DMS79 treated with DMSO at 0.1 percent for 48 hours (cell line): ENCODE data around the gene ENTPD2.

Experiments used
- DNase-seq: peaks from one replicate; lab custom pipeline; 2025; lab: John Stamatoyannopoulos, UW

ENTPD2 gene

GRCh38 chr9:137030006-137030405, 23.9 kb downstream of the ENTPD2 start:
- no peak for DNase-seq

DNA sequence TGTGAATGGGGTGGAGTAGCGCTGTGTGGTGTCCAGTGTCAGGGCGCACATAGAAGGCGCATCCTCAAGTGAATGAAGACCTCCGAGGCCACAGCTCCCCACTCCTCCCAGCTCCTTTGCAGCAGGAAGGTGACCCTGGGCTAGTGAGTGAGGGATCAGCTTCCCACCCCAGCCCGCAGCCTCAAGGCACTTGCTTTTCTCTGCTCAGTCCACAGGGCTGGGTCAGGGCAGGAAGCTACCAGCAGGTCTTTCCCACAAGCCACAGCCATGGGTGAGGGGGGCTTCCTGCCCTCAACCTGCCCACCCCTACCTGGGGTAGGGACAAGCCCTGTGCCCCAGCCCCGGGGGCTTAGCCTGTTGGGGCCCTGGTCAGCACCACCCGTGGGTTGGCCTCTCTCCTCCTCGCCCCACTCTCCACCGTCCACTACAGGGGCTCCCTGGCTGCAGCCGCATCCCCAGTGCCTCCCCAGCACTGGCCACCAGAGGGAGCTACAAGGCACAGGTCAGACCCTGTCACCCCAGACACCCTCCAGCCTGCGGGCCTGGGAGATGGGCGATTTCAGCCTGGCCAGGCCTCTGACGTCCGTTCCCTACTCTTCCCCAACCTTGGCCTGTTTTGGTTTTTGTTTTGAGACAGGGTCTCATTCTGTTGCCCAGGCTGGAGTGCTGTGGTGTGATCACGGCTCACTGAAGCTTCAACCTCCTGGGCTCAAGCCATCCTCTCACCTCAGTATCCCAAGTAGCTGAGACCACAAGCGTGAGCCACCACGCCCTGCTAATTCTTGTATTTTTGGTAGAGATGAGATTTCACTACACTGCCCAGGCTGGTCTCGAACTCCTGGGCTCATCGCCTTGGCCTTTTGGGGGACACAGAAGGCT, 24.6 kb downstream of the ENTPD2 start:
- peak; percentile 26 for DNase-seq

- DNase-seq, result peak; percentile 64
Measured at GRCh38 chr9:137028263-137029057, 25.4 kb downstream of the ENTPD2 start.

GRCh38 chr9:137027369-137028262, 26.2 kb downstream of the ENTPD2 start, which contains the start of gene ABCA2:
ABCA2 (minus strand) TSS chr9:137028237; CDS start chr9:137028140, 97 bp downstream.
- no peak for DNase-seq

DNA sequence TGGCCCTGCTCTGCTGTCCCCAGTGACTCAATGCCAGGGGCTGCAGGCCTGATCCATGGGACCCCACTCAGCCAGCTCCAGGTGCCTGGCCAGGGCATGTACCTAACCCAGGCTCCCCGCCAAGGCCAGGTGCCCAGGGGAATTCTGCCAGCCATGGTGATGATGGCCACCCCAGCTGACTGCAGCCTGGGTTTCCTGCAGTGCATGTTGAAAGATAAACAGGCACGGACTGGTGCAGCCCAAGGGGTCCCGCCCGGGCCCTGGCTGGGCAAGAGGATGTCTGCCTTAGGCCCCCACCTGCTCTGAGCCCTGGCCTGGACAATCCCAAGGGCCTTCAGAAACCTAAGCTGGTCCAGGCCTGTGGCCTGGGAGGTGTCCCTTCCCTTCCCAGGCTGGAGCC, 27.0 kb downstream of the ENTPD2 start:
- DNase-seq, result no peak

- no peak for DNase-seq
Measured at GRCh38 chr9:137026384-137026783, 27.5 kb downstream of the ENTPD2 start.

DNA sequence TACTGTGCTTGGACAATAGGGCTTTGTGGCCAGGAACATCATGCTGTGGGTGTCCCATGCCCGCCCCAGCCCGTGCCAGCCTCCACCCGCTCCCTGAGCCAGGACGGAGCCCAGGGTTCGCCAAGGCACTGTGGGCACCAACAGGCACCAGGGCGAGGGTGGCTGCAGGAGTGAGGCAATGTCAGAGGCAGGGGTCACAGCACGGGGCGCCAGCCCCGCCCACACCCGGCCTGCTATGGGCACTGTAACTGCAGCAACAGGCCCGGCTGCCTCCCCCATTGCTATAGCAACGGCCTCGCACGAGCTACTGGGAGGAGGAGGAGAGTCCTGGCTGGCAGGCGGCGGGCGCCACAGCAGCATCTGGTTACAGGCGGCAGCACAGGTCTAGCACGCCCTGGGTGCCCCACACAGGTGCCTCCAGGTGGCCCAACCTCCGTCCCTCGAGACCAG, 28.3 kb downstream of the ENTPD2 start:
- peak; percentile 87 for DNase-seq

DNA sequence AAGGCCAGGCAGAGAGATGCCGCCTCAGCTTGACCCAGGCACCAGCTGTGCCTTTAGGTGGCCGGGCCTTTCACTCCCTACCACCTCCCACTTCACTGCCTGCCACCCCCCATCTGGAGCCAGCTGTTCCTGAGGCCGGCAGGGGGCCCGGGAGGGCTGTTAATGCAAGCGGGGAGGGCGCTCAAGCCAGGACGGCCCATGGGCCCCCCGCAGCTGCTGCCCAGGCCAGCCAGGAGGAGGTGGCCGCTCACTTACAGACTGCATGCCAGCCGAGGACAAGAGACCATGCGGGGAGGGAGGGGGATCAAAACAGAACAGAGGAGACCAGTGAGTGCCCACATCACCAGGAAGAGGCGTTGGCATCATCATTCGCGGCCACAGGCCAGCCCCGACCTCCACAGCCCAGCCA, 30.3 kb downstream of the ENTPD2 start:
- no peak for DNase-seq

DNA sequence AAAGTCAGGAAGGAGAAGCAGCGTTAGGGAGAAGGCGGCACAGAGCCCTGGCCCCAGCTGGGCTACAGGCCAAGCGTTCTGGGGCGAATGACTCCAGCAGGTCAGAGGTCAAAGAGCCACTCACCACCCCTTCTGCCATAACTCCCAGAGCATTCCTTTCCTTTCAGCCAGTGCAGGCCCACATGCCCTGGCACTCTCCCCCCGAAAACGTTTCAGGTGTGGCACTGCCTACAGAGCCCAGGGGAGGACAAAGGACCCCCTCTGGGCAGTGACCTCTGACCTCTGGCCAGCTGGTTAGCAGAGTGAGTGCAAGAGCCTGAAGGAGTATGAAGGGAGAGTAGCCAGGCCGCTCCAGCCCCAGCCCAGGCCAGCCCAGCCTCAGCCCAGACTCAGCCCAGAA, 30.7 kb downstream of the ENTPD2 start:
- no peak for DNase-seq

DNA sequence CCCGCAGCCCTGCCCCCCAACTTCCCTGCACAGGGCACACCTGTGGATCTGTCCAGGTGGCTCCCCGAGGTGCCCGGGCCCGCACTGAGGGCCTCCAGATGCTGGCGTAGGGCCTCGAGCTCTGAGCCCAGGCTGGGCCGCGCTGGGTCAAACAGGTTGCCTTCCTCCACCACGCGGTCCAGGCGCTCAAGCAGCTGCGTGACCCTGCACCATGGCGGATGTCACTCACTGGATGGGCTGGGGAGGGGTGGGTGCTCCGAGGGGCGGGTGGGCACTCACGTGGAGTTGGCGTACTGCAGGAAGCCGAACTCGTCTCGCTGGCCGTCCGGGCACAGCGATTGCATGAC, 31.2 kb downstream of the ENTPD2 start:
- DNase-seq, result no peak

- DNase-seq, result no peak
Measured at GRCh38 chr9:137021979-137022661, 31.7 kb downstream of the ENTPD2 start.

DNA sequence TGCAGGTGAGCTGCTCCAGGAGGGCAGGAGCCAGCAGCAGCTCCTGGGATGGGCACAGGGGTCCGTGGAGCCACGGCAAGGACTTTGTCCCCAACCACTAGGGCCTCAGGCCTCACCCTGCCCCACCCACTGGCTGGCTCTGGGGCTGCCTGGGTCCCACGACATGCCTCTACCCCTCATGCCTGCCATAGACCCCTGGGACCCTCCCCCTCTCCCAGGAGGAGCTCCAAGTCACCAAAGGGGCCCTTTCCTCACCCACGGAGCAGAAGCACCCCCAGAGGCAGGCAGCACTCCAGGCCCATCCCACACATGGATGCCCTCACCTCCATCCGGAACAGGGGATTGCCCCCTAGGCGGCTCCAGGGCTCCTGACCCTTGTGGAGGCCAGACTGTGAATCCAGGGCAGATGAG, 32.3 kb downstream of the ENTPD2 start:
- no peak for DNase-seq

DNA sequence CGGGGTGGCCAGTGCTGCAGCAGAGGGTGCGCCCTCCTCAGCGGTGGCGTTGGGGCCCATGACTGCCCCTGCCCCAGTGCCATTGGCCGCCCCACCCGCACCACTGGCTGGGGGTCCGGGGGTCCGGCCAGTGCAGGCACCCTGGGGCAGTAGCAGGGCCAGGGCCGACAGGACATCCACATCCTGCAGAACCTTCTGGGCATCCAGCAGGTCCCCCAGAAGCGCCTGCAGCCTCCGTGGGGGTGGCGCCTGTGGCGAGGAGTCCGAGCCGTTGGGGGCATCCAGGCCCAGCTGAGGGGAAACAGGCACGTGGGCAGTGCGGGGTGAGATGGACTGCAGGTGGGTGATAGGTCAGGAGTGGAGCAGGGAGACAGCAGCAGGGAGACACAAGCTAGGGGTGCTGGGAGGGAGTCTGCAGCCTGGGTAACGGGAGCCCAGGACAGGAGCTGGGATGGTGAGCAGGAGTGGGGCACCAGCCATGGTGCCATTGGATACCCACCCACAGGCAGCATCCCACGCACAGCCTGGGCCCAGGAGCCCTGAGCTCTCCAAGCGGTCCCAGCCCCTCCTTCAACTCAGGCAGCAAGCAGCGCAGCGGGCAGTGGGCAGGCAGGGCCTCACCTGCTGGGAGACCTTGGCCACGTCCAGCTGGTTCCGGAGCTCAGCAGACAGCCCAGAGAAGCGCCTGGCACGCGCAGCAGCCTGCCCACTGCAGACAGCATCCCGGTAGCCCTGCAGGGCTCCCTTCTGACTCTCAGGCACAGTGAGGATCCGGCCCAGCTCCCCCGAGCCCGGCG, 32.9 kb downstream of the ENTPD2 start:
- no peak for DNase-seq

GRCh38 chr9:137019891-137020683, 33.8 kb downstream of the ENTPD2 start:
- no peak for DNase-seq

DNA sequence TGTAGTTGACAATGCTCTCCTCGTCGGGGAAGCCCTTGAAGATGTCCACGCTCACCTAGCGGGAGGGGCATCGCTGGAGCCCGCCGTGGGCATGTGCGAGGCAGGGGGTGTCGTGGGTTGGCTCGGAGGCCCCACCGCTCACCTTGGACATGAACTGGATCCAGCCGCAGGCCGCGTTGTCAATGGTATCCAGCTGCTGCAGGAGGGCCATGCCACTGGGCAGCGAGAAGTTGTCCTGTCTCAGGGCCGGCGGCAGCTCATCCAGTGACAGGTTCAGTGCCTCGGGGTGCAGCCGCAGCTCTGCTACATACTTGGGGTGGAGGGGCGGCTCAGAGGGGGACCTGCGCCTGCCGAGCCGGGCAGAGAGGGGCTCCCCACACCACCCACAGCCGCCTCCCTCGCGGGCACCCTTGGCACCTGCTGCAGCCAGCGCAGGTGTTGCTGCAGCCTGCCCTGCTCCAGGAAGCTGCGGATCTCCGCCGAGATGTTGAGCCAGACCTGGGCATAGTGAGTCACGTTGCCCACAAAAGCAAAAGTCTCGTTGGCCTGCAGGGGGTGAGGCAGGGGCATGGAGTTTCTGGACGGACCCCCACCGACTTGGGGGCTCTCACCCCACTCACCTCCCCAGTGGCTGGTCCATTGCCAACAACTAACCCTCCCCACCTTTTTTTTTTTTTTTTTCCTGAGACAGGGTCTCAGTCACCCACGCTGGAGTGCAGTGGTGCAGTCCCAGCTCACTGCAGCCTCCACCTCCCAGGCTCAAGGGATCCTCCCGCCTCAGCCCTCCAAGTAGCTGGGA, 34.9 kb downstream of the ENTPD2 start:
- DNase-seq, result no peak

GRCh38 chr9:137017791-137018497, 35.9 kb downstream of the ENTPD2 start:
- DNase-seq, result no peak

DNA sequence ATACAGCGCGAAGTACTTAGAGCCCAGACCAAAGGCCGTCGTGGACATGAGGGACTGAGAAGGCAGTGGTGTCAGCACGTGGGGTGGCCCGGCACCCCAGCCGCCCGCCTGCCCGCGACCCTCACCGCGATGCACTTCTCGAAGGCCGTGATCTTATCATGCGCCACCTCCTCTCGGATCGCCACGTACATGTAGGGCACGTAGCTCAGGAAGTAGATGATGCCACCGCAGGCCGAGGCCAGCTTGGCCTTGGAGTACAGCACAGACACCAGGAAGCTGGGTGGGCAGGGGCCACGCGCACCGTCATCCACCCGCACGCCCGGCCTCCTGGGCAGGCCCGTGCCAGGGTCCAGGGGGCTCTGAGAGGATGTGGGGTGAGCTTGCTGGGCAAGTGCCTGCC, 36.8 kb downstream of the ENTPD2 start:
- no peak for DNase-seq

DNA sequence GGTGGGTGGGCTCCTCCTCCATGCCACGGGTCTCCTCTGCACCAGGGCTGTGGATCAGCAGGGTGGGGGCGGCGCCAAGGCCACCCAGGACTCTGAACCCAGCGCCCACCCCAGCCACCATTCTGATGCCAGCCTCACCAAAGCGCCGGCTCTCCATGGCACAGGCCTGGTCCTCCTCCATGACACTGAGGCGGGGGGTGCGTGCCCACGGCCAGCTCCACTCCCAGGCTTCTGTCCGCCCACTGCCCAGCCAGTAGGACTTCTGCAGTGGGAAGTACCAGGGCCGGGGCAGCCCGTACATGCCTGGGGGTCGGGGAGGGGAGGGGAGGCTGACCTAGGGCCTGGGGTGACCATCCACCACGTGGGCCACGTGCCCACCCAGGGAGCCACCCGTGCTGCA, 37.4 kb downstream of the ENTPD2 start:
- no peak for DNase-seq
